Fibroblast of lung (primary cell): ENCODE results near the gene NAPG.

Experiments
- CTCF ChIP-seq, 2 donors: IDR thresholded peaks in 1 of 2; conservative IDR thresholded peaks in 1 of 2; 1 replicate in 1 of 2; 2 replicates in 1 of 2; pipeline ENCODE4 v1.5.1; 2011 to 2012; ENCODE audit warnings: low read length in 2 of 2, control low read depth in 1 of 2, inconsistent platforms in 1 of 2, low read depth in 1 of 2, mild to moderate bottlenecking in 1 of 2
- EZH2 ChIP-seq: IDR thresholded peaks from 2 replicates; pipeline ENCODE4 v1.5.1; 2012; ENCODE audit warnings: low read length, control low read depth, mild to moderate bottlenecking; ENCODE audit errors: missing control alignments

GRCh38 chr18:10486362-10486761 lies 39.5 kb upstream of the NAPG start:
- TF ChIP-seq CTCF (conservative IDR thresholded peaks at IDR 0.05 in 1 of 2, IDR thresholded peaks at IDR 0.05 in 1 of 2; ENCODE audit: low read depth in 1 of 2, low read length in 2 of 2) = no peak
- no peak for TF ChIP-seq EZH2
